Breast epithelium (tissue), 3 donors: ENCODE data around the gene TMEM145.

Experiments
- POLR2A ChIP-seq: fragments of 450-650 bp; IDR thresholded peaks from one replicate; pipeline ENCODE4 v1.6.1; 2016; ENCODE audit warnings: antibody characterized with exemption, mild to moderate bottlenecking, moderate library complexity
- TF ChIP-seq, protein P1 (sequence below), 3 donors: fragments of 450-650 bp; IDR thresholded peaks; one replicate each; pipeline ENCODE4 v1.5.1; 2016 to 2017; ENCODE audit warnings: antibody characterized with exemption in 3 of 3, mild to moderate bottlenecking in 3 of 3, moderate library complexity in 3 of 3

DNA sequence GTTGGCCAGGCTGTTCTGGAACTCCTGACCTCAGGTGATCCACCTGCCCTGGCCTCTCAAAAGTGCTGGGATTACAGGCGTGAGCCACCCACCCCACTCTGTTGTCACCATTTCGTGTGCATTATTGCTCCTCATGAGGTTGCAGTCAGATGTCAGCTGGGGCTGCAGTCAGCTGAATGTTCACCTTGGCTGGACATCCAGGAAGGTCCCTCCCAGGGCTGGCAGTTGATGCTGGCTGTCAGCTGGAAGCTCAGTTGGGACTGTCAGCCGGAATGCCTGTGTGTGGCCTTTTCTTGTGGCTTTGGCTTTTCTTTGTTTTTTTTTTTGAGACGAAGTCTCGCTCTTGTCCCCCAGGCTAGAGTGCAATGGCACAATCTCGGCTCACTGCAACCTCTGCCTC is 18.9 kb downstream of the TMEM145 start:
- TF ChIP-seq POLR2A = no peak
- TF ChIP-seq, protein P1, sequence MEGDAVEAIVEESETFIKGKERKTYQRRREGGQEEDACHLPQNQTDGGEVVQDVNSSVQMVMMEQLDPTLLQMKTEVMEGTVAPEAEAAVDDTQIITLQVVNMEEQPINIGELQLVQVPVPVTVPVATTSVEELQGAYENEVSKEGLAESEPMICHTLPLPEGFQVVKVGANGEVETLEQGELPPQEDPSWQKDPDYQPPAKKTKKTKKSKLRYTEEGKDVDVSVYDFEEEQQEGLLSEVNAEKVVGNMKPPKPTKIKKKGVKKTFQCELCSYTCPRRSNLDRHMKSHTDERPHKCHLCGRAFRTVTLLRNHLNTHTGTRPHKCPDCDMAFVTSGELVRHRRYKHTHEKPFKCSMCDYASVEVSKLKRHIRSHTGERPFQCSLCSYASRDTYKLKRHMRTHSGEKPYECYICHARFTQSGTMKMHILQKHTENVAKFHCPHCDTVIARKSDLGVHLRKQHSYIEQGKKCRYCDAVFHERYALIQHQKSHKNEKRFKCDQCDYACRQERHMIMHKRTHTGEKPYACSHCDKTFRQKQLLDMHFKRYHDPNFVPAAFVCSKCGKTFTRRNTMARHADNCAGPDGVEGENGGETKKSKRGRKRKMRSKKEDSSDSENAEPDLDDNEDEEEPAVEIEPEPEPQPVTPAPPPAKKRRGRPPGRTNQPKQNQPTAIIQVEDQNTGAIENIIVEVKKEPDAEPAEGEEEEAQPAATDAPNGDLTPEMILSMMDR (IDR thresholded peaks at IDR 0.05) = no peak
